Central memory CD4-positive, alpha-beta T cell (primary cell): ENCODE measurements around the gene HDHD5.

Source experiments
- DNase-seq: peaks from one replicate; pipeline ENCODE4 v3.0.0; 2022

The HDHD5 gene

GRCh38 chr22:17105143-17106129, 53.6 kb downstream of the HDHD5 start:
- no peak for DNase-seq

DNA sequence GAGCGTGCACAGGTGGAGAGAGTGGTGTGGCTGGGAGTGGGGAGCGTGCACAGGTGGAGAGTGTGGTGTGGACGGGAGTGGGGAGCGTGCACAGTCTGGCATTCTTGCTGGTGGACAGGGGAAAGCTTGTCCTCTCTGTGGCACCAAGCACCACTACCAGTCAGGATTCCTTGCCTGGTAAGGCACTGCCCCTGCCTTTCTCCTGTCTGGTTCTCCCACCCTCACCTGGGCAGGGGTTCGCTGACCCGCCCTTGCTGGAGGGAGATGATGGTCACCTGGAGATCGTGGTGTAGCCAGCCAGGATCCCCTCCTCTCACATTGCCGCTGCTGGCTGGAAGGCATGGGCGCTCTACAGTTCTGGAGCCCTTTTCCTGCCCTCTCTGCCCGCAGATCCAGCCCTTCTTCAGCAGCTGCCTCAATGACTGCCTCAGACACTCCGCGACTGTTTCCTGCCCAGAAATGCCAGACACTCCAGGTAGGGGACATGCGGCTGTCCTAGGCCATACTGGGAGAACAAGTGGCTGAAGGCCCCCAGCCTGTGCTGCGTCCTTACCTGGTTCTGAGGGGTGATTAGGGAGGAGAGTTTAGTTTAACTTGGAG, 54.6 kb downstream of the HDHD5 start:
- DNase-seq, result no peak

GRCh38 chr22:17103351-17103750, 55.7 kb downstream of the HDHD5 start:
- no peak for DNase-seq

DNA sequence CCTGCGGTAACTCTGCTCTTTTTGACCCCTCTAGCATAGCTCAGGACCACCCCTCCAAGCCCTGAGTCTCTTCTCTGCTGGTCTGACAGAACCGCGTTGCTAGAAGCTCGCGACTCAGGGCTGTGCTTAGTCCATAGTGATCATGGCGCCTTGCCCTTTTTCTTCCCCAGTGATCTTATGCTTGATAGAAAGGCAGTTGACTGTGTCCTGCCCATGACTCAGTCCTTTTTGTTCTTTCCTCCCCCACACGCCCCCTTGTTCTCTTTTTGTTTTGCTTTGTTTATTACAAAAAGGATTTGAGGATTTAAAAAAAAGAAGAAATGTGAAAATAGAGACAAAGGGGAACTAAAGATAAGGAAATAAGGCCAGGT, 56.8 kb downstream of the HDHD5 start:
- DNase-seq, result no peak

DNA sequence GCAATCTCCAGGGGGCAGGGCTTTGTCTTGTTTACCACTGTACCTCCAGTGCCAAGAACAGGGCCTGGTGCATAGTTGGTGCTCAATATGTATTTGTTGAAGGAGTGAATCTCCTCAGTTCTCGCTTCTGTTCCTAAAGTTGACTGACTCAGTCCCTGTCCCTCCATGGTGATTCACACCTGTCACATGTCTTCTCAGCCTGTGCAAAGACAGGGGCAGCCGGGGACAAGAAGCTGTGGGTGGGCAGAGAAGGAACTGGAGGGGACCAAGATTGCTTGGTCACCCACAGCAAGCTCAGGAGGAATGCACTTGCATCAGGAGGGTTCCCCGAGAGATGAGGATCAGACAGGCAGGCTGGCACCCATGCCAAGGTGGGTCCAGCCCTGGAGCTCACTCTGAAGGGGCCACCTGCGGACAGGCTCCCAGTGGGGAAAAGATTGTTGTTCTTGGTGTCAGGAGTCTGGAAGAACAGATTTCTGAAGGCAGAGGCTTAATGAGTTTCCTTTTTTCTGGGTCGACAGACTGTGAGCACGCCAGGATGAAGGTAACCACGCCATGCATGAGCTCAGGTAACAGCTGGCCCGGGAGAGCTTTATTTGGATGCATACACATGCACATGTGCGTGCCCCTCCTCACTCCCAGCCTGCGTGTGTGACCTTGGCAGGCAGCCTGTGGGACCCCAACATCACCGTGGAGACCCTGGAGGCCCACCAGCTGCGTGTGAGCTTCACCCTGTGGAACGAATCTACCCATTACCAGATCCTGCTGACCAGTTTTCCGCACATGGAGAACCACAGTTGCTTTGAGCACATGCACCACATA, 57.4 kb downstream of the HDHD5 start:
- DNase-seq, result no peak

- no peak for DNase-seq
These were observed 58.5 kb downstream of the HDHD5 start for GRCh38 chr22:17100621-17101020.

DNA sequence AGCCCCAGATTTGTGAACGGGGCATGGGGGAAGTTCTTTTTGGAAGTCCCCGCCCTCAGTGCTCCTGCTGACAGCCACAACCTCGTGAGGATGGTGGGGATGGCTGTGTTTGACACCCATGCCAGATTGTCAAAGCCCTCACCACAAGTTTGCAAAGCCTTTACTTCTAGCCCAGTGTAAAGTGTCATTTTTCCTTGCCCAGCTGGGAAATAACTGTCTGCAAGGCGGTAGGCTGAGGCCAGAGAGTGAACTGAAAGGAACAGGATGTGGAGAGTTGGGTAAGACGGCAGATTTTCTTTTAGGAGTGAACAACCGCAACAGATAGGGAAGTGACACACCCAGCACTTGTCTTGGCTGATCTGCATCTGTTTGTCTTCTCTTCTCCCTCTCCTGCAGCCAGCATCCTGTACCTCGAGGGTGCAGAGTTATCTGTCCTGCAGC, 60.7 kb downstream of the HDHD5 start:
- DNase-seq, result peak; percentile 49

DNA sequence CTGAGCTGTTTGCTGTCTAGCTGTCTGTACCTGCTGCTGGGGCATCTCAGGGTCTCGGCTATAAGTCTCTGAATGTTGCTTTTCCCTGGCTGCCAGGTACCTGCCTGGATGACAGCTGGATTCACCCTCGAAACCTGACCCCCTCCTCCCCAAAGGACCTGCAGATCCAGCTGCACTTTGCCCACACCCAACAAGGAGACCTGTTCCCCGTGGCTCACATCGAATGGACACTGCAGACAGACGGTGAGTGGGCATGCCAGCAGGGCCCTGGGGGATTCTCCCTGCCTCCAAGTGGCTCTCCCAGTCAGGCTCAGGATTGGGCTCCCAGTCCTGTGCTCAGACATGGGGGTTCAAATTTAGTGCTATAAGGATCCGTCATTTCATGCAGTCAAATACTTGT, 61.4 kb downstream of the HDHD5 start:
- DNase-seq, result no peak

GRCh38 chr22:17097062-17097461, 62.0 kb downstream of the HDHD5 start:
- DNase-seq, result no peak

DNA sequence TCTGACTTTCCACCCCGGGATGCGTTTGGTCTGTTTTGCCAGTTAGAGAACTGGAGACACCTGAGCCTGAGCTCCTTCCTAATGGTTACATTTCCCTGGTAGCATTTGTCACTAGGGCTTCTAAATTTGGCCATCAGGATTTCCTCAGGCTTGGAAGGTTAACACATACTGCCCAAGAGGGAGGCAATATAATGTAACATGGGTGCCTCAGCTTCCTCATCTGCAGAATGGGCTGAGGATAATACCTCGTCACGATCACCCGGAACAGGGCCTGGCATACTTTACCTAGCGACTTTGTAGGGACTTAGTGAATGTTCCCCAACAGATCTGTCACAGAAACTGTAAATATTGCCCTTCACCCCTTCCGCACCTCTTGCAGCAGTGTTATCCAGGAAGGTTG, 63.0 kb downstream of the HDHD5 start:
- DNase-seq, result no peak

GRCh38 chr22:17095538-17095937, 63.5 kb downstream of the HDHD5 start:
- DNase-seq, result no peak

GRCh38 chr22:17093081-17093480, 66.0 kb downstream of the HDHD5 start:
- no peak for DNase-seq

- DNase-seq, result no peak
These were observed 67.2 kb downstream of the HDHD5 start for GRCh38 chr22:17091851-17092250.

- DNase-seq, result no peak
These were observed 68.5 kb downstream of the HDHD5 start for GRCh38 chr22:17090550-17090949.
